GM12864 (cell line): Measurements from ENCODE around the gene U2AF1L4.

Experiments
- DNase-seq: peaks from one replicate; pipeline ENCODE4 v3.0.0-alpha.2; 2011; ENCODE audit warnings: low read depth
- H3K4me3 ChIP-seq: 2 replicates; pipeline ENCODE4 v1.5.1; 2011; ENCODE audit warnings: mild to moderate bottlenecking, low read depth, low read length, control low read depth
- CTCF ChIP-seq: IDR thresholded peaks from 2 replicates; pipeline ENCODE4 v1.5.1; 2011; ENCODE audit warnings: low read depth, mild to moderate bottlenecking, moderate library complexity, low read length, control low read depth, inconsistent platforms; ENCODE audit errors: missing control alignments

Gene U2AF1L4

GRCh38 chr19:35738887-35739229 is 6.4 kb downstream of the U2AF1L4 start:
- no peak for DNase-seq
- TF ChIP-seq CTCF = no peak
- no peak overlapping the region for H3K4me3 ChIP-seq

- no peak for TF ChIP-seq CTCF
- no peak overlapping the region for H3K4me3 ChIP-seq
- DNase-seq = no peak
Observed at GRCh38 chr19:35738021-35738886, 7.0 kb downstream of the U2AF1L4 start.

- no peak overlapping the region for H3K4me3 ChIP-seq
- no peak for DNase-seq
- peak; percentile 37 for TF ChIP-seq CTCF
Observed at GRCh38 chr19:35736913-35737886, 8.0 kb downstream of the U2AF1L4 start.

GRCh38 chr19:35734889-35735288 is 10.3 kb downstream of the U2AF1L4 start:
- no peak for TF ChIP-seq CTCF
- DNase-seq = no peak
- H3K4me3 ChIP-seq = no peak overlapping the region

GRCh38 chr19:35734273-35734672 is 10.9 kb downstream of the U2AF1L4 start:
- no peak for DNase-seq
- H3K4me3 ChIP-seq = no peak overlapping the region
- no peak for TF ChIP-seq CTCF

- no peak for DNase-seq
- H3K4me3 ChIP-seq = no peak overlapping the region
- TF ChIP-seq CTCF = no peak
Observed at GRCh38 chr19:35733180-35734125, 11.8 kb downstream of the U2AF1L4 start.
